Measurements from ENCODE around the gene SF3B2.

Gene SF3B2

DNA sequence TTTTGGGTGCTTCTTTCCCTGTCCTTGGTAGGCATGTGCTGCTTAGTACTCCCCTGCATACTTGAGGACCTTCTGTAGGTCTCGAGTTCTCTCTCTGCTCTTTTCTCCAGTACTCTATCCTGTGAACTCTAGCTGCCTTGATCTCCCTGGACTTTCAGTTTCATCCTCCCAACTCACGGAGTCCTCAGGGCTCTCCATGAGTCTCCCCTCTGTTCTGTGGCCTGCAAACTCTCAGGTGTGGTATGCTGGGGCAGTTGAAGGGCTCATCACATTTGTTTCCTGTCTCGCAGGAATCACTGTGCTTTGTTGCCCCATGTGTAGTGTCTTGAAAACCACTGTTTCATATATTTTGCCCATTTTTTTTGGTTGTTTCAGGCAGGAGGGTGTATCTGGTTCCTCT lies 14.6 kb downstream of the SF3B2 start:
- TF ChIP-seq FOXP2 (optimal IDR thresholded peaks at IDR 0.05; ENCODE audit: borderline replicate concordance, extremely low read depth, extremely low read length, insufficient read depth) (no peak), TAF1 (IDR thresholded peaks at IDR 0.05; ENCODE audit: borderline replicate concordance, insufficient read depth, low read length) (no peak), REST (IDR thresholded peaks at IDR 0.05; ENCODE audit: insufficient read depth in 1 of 2, low read depth in 2 of 2, low read length in 2 of 2) (no peak), POLR2AphosphoS5 (IDR thresholded peaks at IDR 0.05; ENCODE audit: low read depth, low read length) (no peak), SIN3A (IDR thresholded peaks at IDR 0.05; ENCODE audit: borderline replicate concordance, insufficient read depth, low read length) (no peak)

- TF ChIP-seq REST (IDR thresholded peaks at IDR 0.05; ENCODE audit: insufficient read depth in 1 of 2, low read depth in 2 of 2, low read length in 2 of 2), result no peak
- no peak for TF ChIP-seq POLR2AphosphoS5 (IDR thresholded peaks at IDR 0.05; ENCODE audit: low read depth, low read length)
- no peak for TF ChIP-seq SIN3A (IDR thresholded peaks at IDR 0.05; ENCODE audit: borderline replicate concordance, insufficient read depth, low read length)
- TF ChIP-seq FOXP2 (optimal IDR thresholded peaks at IDR 0.05; ENCODE audit: borderline replicate concordance, extremely low read depth, extremely low read length, insufficient read depth), result no peak
- TF ChIP-seq TAF1 (IDR thresholded peaks at IDR 0.05; ENCODE audit: borderline replicate concordance, insufficient read depth, low read length), result no peak
Measured at GRCh38 chr11:66067640-66068039, 15.5 kb downstream of the SF3B2 start.

GRCh38 chr11:66068154-66068821 lies 16.1 kb downstream of the SF3B2 start:
- TF ChIP-seq SIN3A (IDR thresholded peaks at IDR 0.05; ENCODE audit: borderline replicate concordance, insufficient read depth, low read length) (no peak), TAF1 (IDR thresholded peaks at IDR 0.05; ENCODE audit: borderline replicate concordance, insufficient read depth, low read length) (no peak), POLR2AphosphoS5 (IDR thresholded peaks at IDR 0.05; ENCODE audit: low read depth, low read length) (no peak), REST (IDR thresholded peaks at IDR 0.05; ENCODE audit: insufficient read depth in 1 of 2, low read depth in 2 of 2, low read length in 2 of 2) (no peak), FOXP2 (optimal IDR thresholded peaks at IDR 0.05; ENCODE audit: borderline replicate concordance, extremely low read depth, extremely low read length, insufficient read depth) (no peak)

DNA sequence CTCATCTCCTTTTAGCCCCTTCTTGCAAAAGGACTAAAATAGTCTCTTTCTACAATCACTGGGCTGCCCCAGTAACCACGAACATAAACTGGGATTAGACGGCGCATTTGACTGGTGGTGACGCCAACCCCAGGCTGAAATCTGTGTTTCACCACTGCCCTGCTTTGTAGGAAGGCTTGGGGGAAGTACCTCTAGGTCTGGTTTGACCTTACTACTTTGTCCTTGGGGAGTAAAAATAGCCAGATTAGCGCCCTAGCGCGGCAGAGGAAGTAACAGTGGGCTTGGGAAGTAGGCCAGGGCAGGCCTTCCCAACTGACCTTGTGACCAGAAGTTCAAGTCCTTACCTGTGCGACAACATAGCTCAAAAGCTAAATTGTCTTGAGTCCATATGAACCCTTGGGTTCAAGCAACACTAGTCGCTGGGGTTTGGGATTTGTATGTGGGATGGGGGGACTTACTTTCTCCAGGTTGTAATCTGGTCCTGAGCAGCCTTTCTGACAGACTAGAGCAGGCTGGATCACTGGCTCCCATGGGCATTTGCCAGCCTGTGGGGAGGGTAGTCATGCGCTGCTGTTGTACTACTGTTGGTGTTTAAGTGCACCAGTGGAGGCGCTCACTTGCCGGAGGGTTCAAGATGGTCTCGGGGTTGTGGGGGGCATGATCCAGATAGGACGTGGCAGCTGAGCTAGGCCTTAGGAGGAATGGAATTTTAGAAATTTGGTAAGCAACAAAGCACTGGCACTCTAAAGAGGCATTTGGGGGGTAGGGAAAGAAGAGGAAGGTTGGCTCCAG lies 17.0 kb downstream of the SF3B2 start:
- TF ChIP-seq REST (IDR thresholded peaks at IDR 0.05; ENCODE audit: insufficient read depth in 1 of 2, low read depth in 2 of 2, low read length in 2 of 2) (no peak), POLR2AphosphoS5 (IDR thresholded peaks at IDR 0.05; ENCODE audit: low read depth, low read length) (no peak), TAF1 (IDR thresholded peaks at IDR 0.05; ENCODE audit: borderline replicate concordance, insufficient read depth, low read length) (no peak), FOXP2 (optimal IDR thresholded peaks at IDR 0.05; ENCODE audit: borderline replicate concordance, extremely low read depth, extremely low read length, insufficient read depth) (no peak), SIN3A (IDR thresholded peaks at IDR 0.05; ENCODE audit: borderline replicate concordance, insufficient read depth, low read length) (no peak)

Data from PFSK-1 (cell line).